Loucy (cell line): ENCODE results near the gene DHPS.

Experiments
- H2AFZ ChIP-seq: fragments of 200-600 bp; sonication (generic); 2 replicates; pipeline ENCODE4 v1.6.0; 2016; ENCODE audit warnings: antibody characterized with exemption, mild to moderate bottlenecking, low read length, moderate library complexity
- H3F3A ChIP-seq: fragments of 200-600 bp; 2 replicates; pipeline ENCODE4 v1.6.0; 2016; ENCODE audit warnings: antibody characterized with exemption, low read depth, mild to moderate bottlenecking
- H3K27me3 ChIP-seq: fragments of 200-600 bp; sonication (generic); 2 replicates; pipeline ENCODE4 v1.6.1; 2014; ENCODE audit warnings: low read length, mild to moderate bottlenecking; ENCODE audit not compliant: insufficient read depth, poor library complexity, severe bottlenecking
- H3K36me3 ChIP-seq: fragments of 200-600 bp; sonication (generic); 2 replicates; pipeline ENCODE4 v1.6.1; 2016; ENCODE audit warnings: low read length; ENCODE audit not compliant: insufficient read depth
- H3K4me1 ChIP-seq: fragments of 200-600 bp; sonication (generic); 2 replicates; pipeline ENCODE4 v1.5.1; 2014; ENCODE audit warnings: low read length, mild to moderate bottlenecking; ENCODE audit not compliant: insufficient read depth, poor library complexity, severe bottlenecking
- H3K4me2 ChIP-seq: fragments of 200-600 bp; sonication (generic); 2 replicates; pipeline ENCODE4 v1.6.0; 2014; ENCODE audit warnings: antibody characterized with exemption, low read length, low read depth, mild to moderate bottlenecking; ENCODE audit not compliant: poor library complexity, severe bottlenecking
- H3K4me3 ChIP-seq: fragments of 200-600 bp; sonication (generic); 2 replicates; pipeline ENCODE4 v1.5.1; 2014; ENCODE audit warnings: low read length, mild to moderate bottlenecking, mixed read lengths; ENCODE audit not compliant: poor library complexity, severe bottlenecking
- H3K79me2 ChIP-seq: fragments of 200-600 bp; sonication (generic); 2 replicates; pipeline ENCODE4 v1.6.1; 2014; ENCODE audit warnings: low read length; ENCODE audit not compliant: insufficient read depth
- H3K9ac ChIP-seq: fragments of 200-600 bp; sonication (generic); 2 replicates; pipeline ENCODE4 v1.6.0; 2014; ENCODE audit warnings: mild to moderate bottlenecking, low read depth, low read length, moderate library complexity; ENCODE audit not compliant: poor library complexity, severe bottlenecking
- H3K9me2 ChIP-seq: fragments of 200-600 bp; sonication (generic); replicated peaks from 2 replicates; pipeline ENCODE4 v1.6.1; 2016; ENCODE audit warnings: low read depth, low read length, mixed read lengths
- H3K9me3 ChIP-seq: fragments of 200-600 bp; sonication (generic); 2 replicates; pipeline ENCODE4 v1.6.1; 2014; ENCODE audit warnings: mild to moderate bottlenecking, antibody characterized with exemption, low read length, low read depth; ENCODE audit not compliant: insufficient read depth
- H4K20me1 ChIP-seq: fragments of 200-600 bp; sonication (generic); 2 replicates; pipeline ENCODE4 v1.6.0; 2014; ENCODE audit warnings: antibody characterized with exemption, low read length, mild to moderate bottlenecking; ENCODE audit not compliant: insufficient read depth, poor library complexity, severe bottlenecking
- EZH2phosphoT487 ChIP-seq: fragments of 200-600 bp; IDR thresholded peaks from 2 replicates; pipeline ENCODE4 v1.6.1; 2018; ENCODE audit warnings: antibody characterized with exemption, mild to moderate bottlenecking, moderate library complexity, borderline replicate concordance
- TF ChIP-seq, protein P1 (sequence below): fragments of 200-600 bp; sonication (generic); conservative IDR thresholded peaks from 2 replicates; pipeline ENCODE4 v1.5.1; 2014; ENCODE audit warnings: mild to moderate bottlenecking, antibody characterized with exemption, low read length

Gene DHPS

DNA sequence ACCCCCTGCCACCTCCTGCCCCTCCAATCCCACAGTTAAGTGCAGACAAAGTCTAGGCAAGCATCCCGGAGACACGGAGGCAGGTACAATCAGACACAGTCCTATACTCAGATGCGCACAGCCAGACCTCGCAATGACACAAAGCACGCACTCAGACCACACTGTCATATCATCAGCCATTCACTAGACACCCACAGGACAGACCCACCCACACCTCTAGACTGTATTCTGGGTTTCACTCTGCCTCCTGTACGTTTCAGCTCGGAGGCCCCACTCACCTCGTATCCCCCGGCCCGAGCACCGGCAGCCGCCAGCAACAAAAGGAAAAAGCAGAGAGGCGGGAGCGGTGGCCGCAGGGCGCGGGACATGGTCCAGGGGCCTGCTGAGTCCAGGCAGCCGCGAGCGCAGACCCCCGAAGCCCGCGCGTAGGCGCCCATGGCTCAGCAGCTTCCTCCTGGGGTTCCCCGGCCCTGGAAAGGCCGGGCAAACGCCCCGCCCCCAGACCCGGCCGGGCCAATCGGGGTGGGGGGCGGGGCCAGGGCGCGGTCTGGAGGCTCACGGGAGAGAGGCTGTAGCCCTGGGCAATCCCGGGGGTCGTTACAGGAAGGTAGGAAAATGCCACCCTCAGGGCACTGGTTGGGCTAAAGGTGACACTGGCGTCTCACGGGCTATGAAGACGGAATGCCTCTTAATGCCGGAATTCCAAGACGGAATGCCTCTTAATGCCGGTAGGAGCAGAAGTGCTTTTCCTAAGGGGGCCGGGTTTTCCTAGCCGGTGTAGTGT lies 15.2 kb downstream of the DHPS start, which contains the start of the genes MAN2B1 and WDR83:
Gene MAN2B1 (minus strand): TSS at position 478 of the 784 bp plus-strand sequence. CDS start 41 bp downstream, at position 437.
Gene WDR83 (plus strand): TSS at position 543 of the 784 bp plus-strand sequence. CDS start 2,984 bp downstream, outside the sequence.
- no peaks in the 10 kb centered on the region for H3K9me2 ChIP-seq
- no peaks in the 10 kb centered on the region for H3F3A ChIP-seq
- no peaks in the 10 kb centered on the region for H3K9me3 ChIP-seq
- peak within 1 kb of the TSS; percentile 86 for H3K9ac ChIP-seq
- peaks cover 38% of the 10 kb centered on the region for H3K79me2 ChIP-seq
- no peaks in the 10 kb centered on the region; the same call in 1 of the 2 replicates for H3K36me3 ChIP-seq
- no peaks in the 10 kb centered on the region for H3K27me3 ChIP-seq
- no peak for TF ChIP-seq EZH2phosphoT487
- TF ChIP-seq, protein P1, sequence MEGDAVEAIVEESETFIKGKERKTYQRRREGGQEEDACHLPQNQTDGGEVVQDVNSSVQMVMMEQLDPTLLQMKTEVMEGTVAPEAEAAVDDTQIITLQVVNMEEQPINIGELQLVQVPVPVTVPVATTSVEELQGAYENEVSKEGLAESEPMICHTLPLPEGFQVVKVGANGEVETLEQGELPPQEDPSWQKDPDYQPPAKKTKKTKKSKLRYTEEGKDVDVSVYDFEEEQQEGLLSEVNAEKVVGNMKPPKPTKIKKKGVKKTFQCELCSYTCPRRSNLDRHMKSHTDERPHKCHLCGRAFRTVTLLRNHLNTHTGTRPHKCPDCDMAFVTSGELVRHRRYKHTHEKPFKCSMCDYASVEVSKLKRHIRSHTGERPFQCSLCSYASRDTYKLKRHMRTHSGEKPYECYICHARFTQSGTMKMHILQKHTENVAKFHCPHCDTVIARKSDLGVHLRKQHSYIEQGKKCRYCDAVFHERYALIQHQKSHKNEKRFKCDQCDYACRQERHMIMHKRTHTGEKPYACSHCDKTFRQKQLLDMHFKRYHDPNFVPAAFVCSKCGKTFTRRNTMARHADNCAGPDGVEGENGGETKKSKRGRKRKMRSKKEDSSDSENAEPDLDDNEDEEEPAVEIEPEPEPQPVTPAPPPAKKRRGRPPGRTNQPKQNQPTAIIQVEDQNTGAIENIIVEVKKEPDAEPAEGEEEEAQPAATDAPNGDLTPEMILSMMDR, result no peak
- peak within 1 kb of the TSS; percentile 89 for H3K4me3 ChIP-seq
- H3K4me1 ChIP-seq, result peaks cover 25% of the 10 kb centered on the region
- H2AFZ ChIP-seq, result peak within 1 kb of the TSS; percentile 74
- peaks cover 13% of the 10 kb centered on the region for H4K20me1 ChIP-seq
- peak within 1 kb of the TSS; percentile 90 for H3K4me2 ChIP-seq

DNA sequence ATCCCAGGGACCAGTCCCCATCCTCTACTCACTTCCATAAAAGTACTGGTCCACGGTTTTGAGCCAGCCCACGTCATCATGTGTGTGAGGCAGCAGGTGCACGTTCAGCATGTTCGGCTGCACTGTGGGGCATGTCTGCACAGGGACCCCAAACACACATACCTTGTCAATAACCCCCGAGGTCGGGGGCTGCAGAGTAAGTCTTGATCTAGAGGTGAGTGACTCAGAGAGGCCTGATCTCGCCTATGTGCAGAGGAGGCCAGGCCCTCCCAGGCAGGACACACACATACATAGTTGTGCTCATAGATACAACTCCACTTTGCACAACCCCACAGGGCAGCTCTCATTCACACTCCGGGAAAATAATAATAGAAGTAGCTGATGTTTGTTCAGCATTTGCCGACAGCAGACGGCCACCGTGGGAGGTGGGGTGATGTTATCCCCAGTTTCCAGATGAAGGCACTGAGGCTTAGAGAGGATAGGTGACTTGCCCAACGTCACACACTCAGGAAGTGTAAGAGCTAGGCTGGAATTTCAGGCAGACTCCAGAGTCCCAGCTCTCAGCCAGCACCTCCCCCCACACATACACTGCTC lies 15.9 kb downstream of the DHPS start:
- H2AFZ ChIP-seq, result no peak overlapping the region; the same call in 1 of the 2 replicates
- H3K9ac ChIP-seq, result peak overlapping the region; percentile 86
- H3K9me2 ChIP-seq, result no peaks in the 10 kb centered on the region
- peaks cover 13% of the 10 kb centered on the region for H4K20me1 ChIP-seq
- H3K4me3 ChIP-seq, result peak overlapping the region; percentile 89
- TF ChIP-seq EZH2phosphoT487, result no peak
- TF ChIP-seq, protein P1, result no peak
- H3K27me3 ChIP-seq, result no peaks in the 10 kb centered on the region
- peak overlapping the region; percentile 90 for H3K4me2 ChIP-seq
- peaks cover 4% of the 10 kb centered on the region; the same call in 1 of the 2 replicates for H3K36me3 ChIP-seq
- H3K79me2 ChIP-seq, result peaks cover 38% of the 10 kb centered on the region
- peaks cover 25% of the 10 kb centered on the region for H3K4me1 ChIP-seq
- H3F3A ChIP-seq, result no peaks in the 10 kb centered on the region
- no peaks in the 10 kb centered on the region for H3K9me3 ChIP-seq

DNA sequence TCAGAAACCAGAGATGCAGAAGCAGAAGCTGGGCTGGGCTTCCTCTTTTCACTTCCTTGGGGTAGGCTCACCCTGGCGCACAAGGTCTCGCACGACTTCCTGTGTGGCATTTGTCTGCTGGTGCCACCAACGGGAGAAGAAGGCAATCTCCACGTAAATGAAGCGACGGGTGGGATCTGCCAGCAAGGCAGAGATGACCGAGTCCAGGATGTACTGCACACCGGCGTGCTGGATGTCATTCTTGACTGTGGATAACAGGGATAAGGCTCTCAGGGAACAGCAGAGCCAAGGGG lies 16.5 kb downstream of the DHPS start:
- H3K27me3 ChIP-seq, result no peaks in the 10 kb centered on the region
- H3K9me2 ChIP-seq, result no peaks in the 10 kb centered on the region
- H3K4me2 ChIP-seq, result peak overlapping the region; percentile 90
- TF ChIP-seq, protein P1, result no peak
- TF ChIP-seq EZH2phosphoT487, result no peak
- no peak overlapping the region for H3K4me3 ChIP-seq
- H3F3A ChIP-seq, result no peaks in the 10 kb centered on the region
- peaks cover 25% of the 10 kb centered on the region for H3K4me1 ChIP-seq
- H3K9ac ChIP-seq, result peak overlapping the region; percentile 86
- H3K79me2 ChIP-seq, result peaks cover 32% of the 10 kb centered on the region
- peaks cover 4% of the 10 kb centered on the region; the same call in 1 of the 2 replicates for H3K36me3 ChIP-seq
- peaks cover 13% of the 10 kb centered on the region for H4K20me1 ChIP-seq
- no peak overlapping the region for H2AFZ ChIP-seq
- H3K9me3 ChIP-seq, result no peaks in the 10 kb centered on the region
